ENCODE results near the gene CCT8.

- no peak for TF ChIP-seq POLR2A (IDR thresholded peaks at IDR 0.05; ENCODE audit: low read depth, low read length)
- no peak for TF ChIP-seq POLR2AphosphoS5 (IDR thresholded peaks at IDR 0.05; ENCODE audit: low read depth, low read length)
Observed at GRCh38 chr21:29034678-29035077, 38.8 kb downstream of the CCT8 start.

Data from GM12892 (cell line).